ENCODE measurements around the gene C17orf78.
"Not testable (repeated sequence)": the region's sequence is repeated elsewhere in the genome, so short reads cannot be mapped to it uniquely, and the experiment has no call there.

Gene C17orf78

GRCh38 chr17:37386462-37386861 lies 10.7 kb downstream of the C17orf78 start:
- no peak for DNase-seq (ENCODE audit: low spot score)

GRCh38 chr17:37388266-37388665 lies 12.5 kb downstream of the C17orf78 start:
- DNase-seq (ENCODE audit: low spot score), result no peak

GRCh38 chr17:37389160-37389559 lies 13.4 kb downstream of the C17orf78 start:
- no peak for DNase-seq (ENCODE audit: low spot score)

- no peak for DNase-seq (ENCODE audit: low spot score)
Measured at GRCh38 chr17:37391146-37391545, 15.4 kb downstream of the C17orf78 start.

- no peak for DNase-seq (ENCODE audit: low spot score)
Measured at GRCh38 chr17:37392024-37392590, 16.3 kb downstream of the C17orf78 start.

- DNase-seq (ENCODE audit: low spot score), result no peak
Measured at GRCh38 chr17:37393352-37393751, 17.6 kb downstream of the C17orf78 start.

- no peak for DNase-seq (ENCODE audit: low spot score)
Measured at GRCh38 chr17:37399265-37399803, 23.5 kb downstream of the C17orf78 start.

- DNase-seq (ENCODE audit: low spot score), result no peak
Measured at GRCh38 chr17:37400505-37400904, 24.7 kb downstream of the C17orf78 start.

GRCh38 chr17:37405522-37405921 lies 29.7 kb downstream of the C17orf78 start:
- not testable (repeated sequence) for DNase-seq (ENCODE audit: low spot score)

GRCh38 chr17:37405955-37406634 lies 30.3 kb downstream of the C17orf78 start:
- DNase-seq (ENCODE audit: low spot score), result no peak

- DNase-seq (ENCODE audit: low spot score), result peak; percentile 55
Measured at GRCh38 chr17:37406635-37407461, 31.1 kb downstream of the C17orf78 start, which contains the start of the genes ACACA and TADA2A. Gene ACACA (minus strand): TSS chr17:37406836. CDS start chr17:37406299, 537 bp downstream. Gene TADA2A (plus strand): TSS chr17:37406886. CDS start chr17:37411366, 4,480 bp downstream.

- not testable (repeated sequence) for DNase-seq (ENCODE audit: low spot score)
Measured at GRCh38 chr17:37408145-37408479, 32.3 kb downstream of the C17orf78 start.

- no peak for DNase-seq (ENCODE audit: low spot score)
Measured at GRCh38 chr17:37410357-37410756, 34.6 kb downstream of the C17orf78 start.

GRCh38 chr17:37413875-37414519 lies 38.2 kb downstream of the C17orf78 start:
- DNase-seq (ENCODE audit: low spot score), result no peak

GRCh38 chr17:37417852-37418251 lies 42.1 kb downstream of the C17orf78 start:
- DNase-seq (ENCODE audit: low spot score), result no peak

GRCh38 chr17:37422971-37423625 lies 47.3 kb downstream of the C17orf78 start:
- DNase-seq (ENCODE audit: low spot score), result no peak

- DNase-seq (ENCODE audit: low spot score), result no peak
Measured at GRCh38 chr17:37425268-37425667, 49.5 kb downstream of the C17orf78 start.

GRCh38 chr17:37429039-37429438 lies 53.3 kb downstream of the C17orf78 start:
- no peak for DNase-seq (ENCODE audit: low spot score)

GRCh38 chr17:37429453-37429852 lies 53.7 kb downstream of the C17orf78 start:
- DNase-seq (ENCODE audit: low spot score), result no peak

GRCh38 chr17:37430051-37430627 lies 54.4 kb downstream of the C17orf78 start:
- no peak for DNase-seq (ENCODE audit: low spot score)

- no peak for DNase-seq (ENCODE audit: low spot score)
Measured at GRCh38 chr17:37432671-37433070, 56.9 kb downstream of the C17orf78 start.
